ENCODE measurements around the gene COL7A1. TPM values are rescaled to one million over a fixed set of nuclear protein-coding genes. Genes with fewer than 3 reads are reported as not detected.

The COL7A1 gene
- polyA plus RNA-seq (2013, experiment 1 of 2): 95.7 TPM
- polyA plus RNA-seq (2013, experiment 2 of 2): 83.7 TPM

DNA sequence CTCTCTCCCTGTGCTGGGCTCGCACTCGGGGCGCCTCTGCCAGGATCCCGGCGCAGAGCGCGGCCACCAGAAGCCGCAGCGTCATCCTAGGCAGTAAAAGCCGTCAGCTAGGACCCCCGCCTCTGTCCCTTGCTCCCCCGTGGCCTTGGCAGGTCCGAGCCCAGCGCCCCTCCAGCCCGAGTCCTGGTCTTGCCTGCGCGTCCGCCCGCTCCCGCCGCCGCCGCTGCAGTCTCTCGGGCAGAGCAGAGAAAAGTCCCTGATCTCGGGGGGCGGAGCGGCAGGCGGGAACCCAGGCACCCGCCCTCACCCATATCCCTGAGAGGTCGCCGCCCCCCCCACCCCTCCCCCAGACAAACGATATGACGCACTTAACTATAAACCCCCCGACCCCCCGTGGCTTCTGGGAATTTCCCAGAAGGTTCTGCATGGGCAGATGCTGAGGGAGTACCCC, at the start of gene COL7A1:
TSS of gene COL7A1 (minus strand) at position 255 of the 451 bp plus-strand sequence. CDS start at position 85, 170 bp downstream.
- peak within 1 kb of the TSS; percentile 49 for H4K8ac ChIP-seq (ENCODE audit: low read length)
- H2BK15ac ChIP-seq (ENCODE audit: low read depth, poor library complexity, severe bottlenecking): peak within 1 kb of the TSS; percentile 55
- H2AFZ ChIP-seq (ENCODE audit: low read depth, low read length): no peak within 1 kb of the TSS
- peak within 1 kb of the TSS; percentile 82 to 92 for H3K4ac ChIP-seq (ENCODE audit: low read depth in 1 of 2, low read length in 2 of 2)
- H3K27me3 ChIP-seq (ENCODE audit: control insufficient read depth in 1 of 2, insufficient read depth in 1 of 2, low read length in 2 of 2): no peaks in the 10 kb centered on the region
- H2BK120ac ChIP-seq (ENCODE audit: low read depth, low read length): peak within 1 kb of the TSS; percentile 78
- peak within 1 kb of the TSS; percentile 73 for H2BK5ac ChIP-seq (ENCODE audit: low read depth, low read length, poor library complexity, severe bottlenecking)
- H3K27ac ChIP-seq (ENCODE audit: low read length, poor library complexity, severe bottlenecking): peak within 1 kb of the TSS; percentile 91
- peak within 1 kb of the TSS; percentile 86 to 94 for H3K18ac ChIP-seq (ENCODE audit: low read depth in 1 of 2, low read length in 2 of 2)
- H2BK12ac ChIP-seq (ENCODE audit: low read length in 2 of 2): peak within 1 kb of the TSS; percentile 85 to 98
- H3K14ac ChIP-seq (ENCODE audit: low read length in 2 of 2): peak within 1 kb of the TSS in 1 of 2 experiments; percentile 80
- H2AK5ac ChIP-seq (ENCODE audit: low read length, severe bottlenecking): peak within 1 kb of the TSS; percentile 92
- H3K4me3 ChIP-seq (ENCODE audit: insufficient read depth in 1 of 2, low read depth in 1 of 2, low read length in 2 of 2): peak within 1 kb of the TSS; percentile 59 to 73
- peak within 1 kb of the TSS in 1 of 2 experiments; percentile 61 for H3K23ac ChIP-seq (ENCODE audit: low read length in 2 of 2)
- H3K4me1 ChIP-seq (ENCODE audit: control insufficient read depth, insufficient read depth, low read depth, low read length): peaks cover 95% of the 10 kb centered on the region
- no peaks in the 10 kb centered on the region for H3K9me3 ChIP-seq (ENCODE audit: control insufficient read depth, low read length)
- peak within 1 kb of the TSS; percentile 81 for H3K4me2 ChIP-seq (ENCODE audit: low read length, poor library complexity, severe bottlenecking)
- DNase-seq: no peak
- no peaks in the 10 kb centered on the region for H3K79me1 ChIP-seq (replicated peaks; ENCODE audit: low read length, poor library complexity, severe bottlenecking)
- 13% methylated on average over 25 of the region's 35 CpGs for WGBS
- peaks cover 19 to 63% of the 10 kb centered on the region in 2 experiments for H3K36me3 ChIP-seq (ENCODE audit: control insufficient read depth in 1 of 2, insufficient read depth in 2 of 2, low read depth in 1 of 2, low read length in 2 of 2)
- H3K9ac ChIP-seq (ENCODE audit: low read length): peak within 1 kb of the TSS; percentile 75
- peak within 1 kb of the TSS; percentile 90 for H4K91ac ChIP-seq (ENCODE audit: low read length)

DNA sequence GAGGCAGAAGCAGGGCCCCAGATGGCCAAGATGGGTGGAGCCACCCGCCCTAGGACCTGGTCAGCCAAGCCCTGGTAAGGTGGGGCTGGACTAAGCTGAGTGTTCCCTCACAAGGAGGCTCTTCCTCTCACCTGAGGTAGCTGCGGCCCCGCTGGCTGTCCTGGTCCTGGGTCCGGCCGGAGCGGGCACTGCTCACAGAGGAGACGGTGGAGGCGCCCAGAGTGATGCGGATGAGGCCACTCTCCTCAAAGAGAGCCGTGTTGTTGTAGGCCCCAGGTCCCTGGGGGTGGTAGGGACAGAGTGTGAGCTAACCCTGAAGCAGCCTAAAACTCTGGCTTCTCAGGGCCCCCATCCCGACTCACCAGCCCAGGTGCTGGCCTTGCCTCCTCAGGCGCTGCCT, 47.5 kb upstream of the COL7A1 start:
- H3K27ac ChIP-seq (ENCODE audit: low read length, poor library complexity, severe bottlenecking): no peak overlapping the region
- no peak overlapping the region for H3K23ac ChIP-seq (ENCODE audit: low read length in 2 of 2)
- H2BK15ac ChIP-seq (ENCODE audit: low read depth, poor library complexity, severe bottlenecking): no peak overlapping the region
- H3K4me2 ChIP-seq (ENCODE audit: low read length, poor library complexity, severe bottlenecking): no peak overlapping the region
- no peak overlapping the region for H3K4me3 ChIP-seq (ENCODE audit: insufficient read depth in 1 of 2, low read depth in 1 of 2, low read length in 2 of 2)
- H2BK5ac ChIP-seq (ENCODE audit: low read depth, low read length, poor library complexity, severe bottlenecking): no peak overlapping the region
- no peak overlapping the region for H2AK5ac ChIP-seq (ENCODE audit: low read length, severe bottlenecking)
- H3K4ac ChIP-seq (ENCODE audit: low read depth in 1 of 2, low read length in 2 of 2): no peak overlapping the region
- H3K9ac ChIP-seq (ENCODE audit: low read length): no peak overlapping the region
- no peak overlapping the region for H2BK120ac ChIP-seq (ENCODE audit: low read depth, low read length)
- DNase-seq: no peak
- no peak overlapping the region for H2BK12ac ChIP-seq (ENCODE audit: low read length in 2 of 2)
- no peak overlapping the region for H4K8ac ChIP-seq (ENCODE audit: low read length)
- H3K14ac ChIP-seq (ENCODE audit: low read length in 2 of 2): no peak overlapping the region
- peaks cover 0 to 31% of the 10 kb centered on the region in 2 experiments for H3K36me3 ChIP-seq (ENCODE audit: control insufficient read depth in 1 of 2, insufficient read depth in 2 of 2, low read depth in 1 of 2, low read length in 2 of 2)
- WGBS: 94% methylated on average over 12 of the region's 12 CpGs
- H3K27me3 ChIP-seq (ENCODE audit: control insufficient read depth in 1 of 2, insufficient read depth in 1 of 2, low read length in 2 of 2): peaks cover 0 to 34% of the 10 kb centered on the region in 2 experiments
- H4K91ac ChIP-seq (ENCODE audit: low read length): no peak overlapping the region
- H3K79me1 ChIP-seq (replicated peaks; ENCODE audit: low read length, poor library complexity, severe bottlenecking): peaks cover 1% of the 10 kb centered on the region
- H3K9me3 ChIP-seq (ENCODE audit: control insufficient read depth, low read length): no peaks in the 10 kb centered on the region
- no peak overlapping the region for H3K18ac ChIP-seq (ENCODE audit: low read depth in 1 of 2, low read length in 2 of 2)
- H3K4me1 ChIP-seq (ENCODE audit: control insufficient read depth, insufficient read depth, low read depth, low read length): peaks cover 1% of the 10 kb centered on the region
- no peak overlapping the region for H2AFZ ChIP-seq (ENCODE audit: low read depth, low read length)

DNA sequence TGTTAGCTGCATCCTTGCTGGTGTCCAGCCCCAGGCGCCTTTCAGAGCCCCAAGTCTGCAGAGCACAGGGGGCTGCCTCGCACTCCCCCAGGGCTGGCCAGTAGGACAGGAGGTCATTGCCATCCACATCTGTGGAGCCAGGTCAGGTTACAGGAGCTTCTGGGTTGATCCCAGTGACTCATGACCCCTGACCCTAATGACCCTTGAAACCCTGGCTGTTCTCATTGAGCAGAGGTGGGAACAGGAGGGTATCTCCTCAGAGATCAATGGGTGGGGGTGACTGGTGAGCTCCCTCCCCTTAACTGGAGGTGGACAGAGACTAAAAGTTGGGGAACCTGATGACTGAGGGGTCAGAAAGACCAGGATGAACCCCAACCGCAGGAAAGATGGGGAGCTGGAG, 46.3 kb upstream of the COL7A1 start:
- Histone ChIP-seq H4K91ac (ENCODE audit: low read length) (no peak overlapping the region), H3K23ac (ENCODE audit: low read length in 2 of 2) (no peak overlapping the region), H3K36me3 (ENCODE audit: control insufficient read depth in 1 of 2, insufficient read depth in 2 of 2, low read depth in 1 of 2, low read length in 2 of 2) (peaks cover 0 to 31% of the 10 kb centered on the region in 2 experiments), H4K8ac (ENCODE audit: low read length) (no peak overlapping the region), H2BK120ac (ENCODE audit: low read depth, low read length) (no peak overlapping the region), H2AFZ (ENCODE audit: low read depth, low read length) (no peak overlapping the region), H3K4me2 (ENCODE audit: low read length, poor library complexity, severe bottlenecking) (no peak overlapping the region), H2BK15ac (ENCODE audit: low read depth, poor library complexity, severe bottlenecking) (no peak overlapping the region), H2BK5ac (ENCODE audit: low read depth, low read length, poor library complexity, severe bottlenecking) (no peak overlapping the region), H3K27me3 (ENCODE audit: control insufficient read depth in 1 of 2, insufficient read depth in 1 of 2, low read length in 2 of 2) (peaks cover 0 to 29% of the 10 kb centered on the region in 2 experiments), H2BK12ac (ENCODE audit: low read length in 2 of 2) (no peak overlapping the region), H3K4ac (ENCODE audit: low read depth in 1 of 2, low read length in 2 of 2) (no peak overlapping the region), H3K79me1 (replicated peaks; ENCODE audit: low read length, poor library complexity, severe bottlenecking) (peaks cover 3% of the 10 kb centered on the region), H2AK5ac (ENCODE audit: low read length, severe bottlenecking) (no peak overlapping the region), H3K4me1 (ENCODE audit: control insufficient read depth, insufficient read depth, low read depth, low read length) (peaks cover 5% of the 10 kb centered on the region), H3K18ac (ENCODE audit: low read depth in 1 of 2, low read length in 2 of 2) (no peak overlapping the region), H3K9me3 (ENCODE audit: control insufficient read depth, low read length) (no peaks in the 10 kb centered on the region), H3K4me3 (ENCODE audit: insufficient read depth in 1 of 2, low read depth in 1 of 2, low read length in 2 of 2) (no peak overlapping the region), H3K9ac (ENCODE audit: low read length) (no peak overlapping the region), H3K14ac (ENCODE audit: low read length in 2 of 2) (no peak overlapping the region), H3K27ac (ENCODE audit: low read length, poor library complexity, severe bottlenecking) (no peak overlapping the region)
- DNase-seq: no peak
- 98% methylated on average over 3 of the region's 3 CpGs for WGBS

DNA sequence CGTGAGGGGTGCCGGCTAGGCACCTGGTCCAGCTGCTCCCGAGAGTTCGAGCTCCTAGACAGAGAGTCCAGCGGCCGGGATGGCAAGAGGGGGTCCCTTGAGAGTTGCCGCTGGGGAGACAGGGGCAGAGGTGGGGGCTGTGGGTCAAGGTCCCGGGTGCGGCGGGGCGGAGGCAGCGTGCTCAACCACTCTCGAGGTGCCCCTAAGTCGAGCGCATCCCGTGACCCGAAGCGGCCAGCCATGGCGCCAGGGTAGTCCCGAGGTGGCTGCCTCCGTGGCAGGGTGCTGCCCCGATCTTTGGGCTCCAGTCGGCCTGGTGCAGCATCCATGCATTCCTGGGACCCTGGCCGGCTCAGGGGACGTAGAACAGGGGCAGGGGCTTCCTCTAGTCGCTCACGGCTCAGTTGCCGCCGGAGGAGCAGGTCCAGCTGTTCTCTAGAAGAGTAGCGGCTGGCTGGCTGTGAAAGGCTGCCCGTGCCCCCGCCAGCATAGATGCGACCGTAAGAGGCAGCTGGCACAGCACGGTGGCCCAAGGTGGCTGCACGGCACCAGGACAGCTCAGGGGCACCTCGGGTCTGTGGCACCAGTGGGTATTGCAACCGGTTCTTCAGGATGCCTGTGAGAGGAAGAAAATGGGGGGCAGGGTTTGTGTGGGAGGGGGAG, 44.9 kb upstream of the COL7A1 start:
- H3K4me1 ChIP-seq (ENCODE audit: control insufficient read depth, insufficient read depth, low read depth, low read length): peaks cover 9% of the 10 kb centered on the region
- 94% methylated on average over 37 of the region's 38 CpGs for WGBS
- no peak overlapping the region for H4K8ac ChIP-seq (ENCODE audit: low read length)
- no peak overlapping the region for H2BK5ac ChIP-seq (ENCODE audit: low read depth, low read length, poor library complexity, severe bottlenecking)
- no peak overlapping the region for H3K14ac ChIP-seq (ENCODE audit: low read length in 2 of 2)
- H3K9me3 ChIP-seq (ENCODE audit: control insufficient read depth, low read length): no peaks in the 10 kb centered on the region
- H3K4me2 ChIP-seq (ENCODE audit: low read length, poor library complexity, severe bottlenecking): no peak overlapping the region
- H2AFZ ChIP-seq (ENCODE audit: low read depth, low read length): no peak overlapping the region
- no peak overlapping the region for H2AK5ac ChIP-seq (ENCODE audit: low read length, severe bottlenecking)
- peaks cover 8% of the 10 kb centered on the region for H3K79me1 ChIP-seq (replicated peaks; ENCODE audit: low read length, poor library complexity, severe bottlenecking)
- no peak overlapping the region for H3K27ac ChIP-seq (ENCODE audit: low read length, poor library complexity, severe bottlenecking)
- H3K23ac ChIP-seq (ENCODE audit: low read length in 2 of 2): no peak overlapping the region
- peaks cover 0 to 19% of the 10 kb centered on the region in 2 experiments for H3K27me3 ChIP-seq (ENCODE audit: control insufficient read depth in 1 of 2, insufficient read depth in 1 of 2, low read length in 2 of 2)
- H2BK120ac ChIP-seq (ENCODE audit: low read depth, low read length): no peak overlapping the region
- H2BK15ac ChIP-seq (ENCODE audit: low read depth, poor library complexity, severe bottlenecking): no peak overlapping the region
- no peak overlapping the region for H3K4me3 ChIP-seq (ENCODE audit: insufficient read depth in 1 of 2, low read depth in 1 of 2, low read length in 2 of 2)
- H3K36me3 ChIP-seq (ENCODE audit: control insufficient read depth in 1 of 2, insufficient read depth in 2 of 2, low read depth in 1 of 2, low read length in 2 of 2): peaks cover 0 to 28% of the 10 kb centered on the region in 2 experiments
- no peak overlapping the region for H2BK12ac ChIP-seq (ENCODE audit: low read length in 2 of 2)
- no peak overlapping the region for H4K91ac ChIP-seq (ENCODE audit: low read length)
- H3K18ac ChIP-seq (ENCODE audit: low read depth in 1 of 2, low read length in 2 of 2): no peak overlapping the region
- H3K9ac ChIP-seq (ENCODE audit: low read length): no peak overlapping the region
- no peak overlapping the region for H3K4ac ChIP-seq (ENCODE audit: low read depth in 1 of 2, low read length in 2 of 2)
- no peak for DNase-seq
